HG03457 (cell line): Measurements from ENCODE around the gene C1orf141.
A peak's percentile ranks its signal among the peaks of the same experiment; 100 is the strongest.
"Not testable (repeated sequence)": the region's sequence is repeated elsewhere in the genome, so short reads cannot be mapped to it uniquely, and the experiment has no call there.

Source experiments
- ATAC-seq: cut with Tn5 transposase; IDR thresholded peaks from one replicate; pipeline ENCODE4 v1.9.1; 2021; ENCODE audit warnings: moderate number of reproducible peaks; ENCODE audit not compliant: unreplicated experiment

The C1orf141 gene

GRCh38 chr1:67134695-67135094, at the start of gene C1orf141:
TSS of gene C1orf141 (minus strand) at chr1:67134970. CDS start at chr1:67127240, 7,730 bp downstream.
- no peak for ATAC-seq

- no peak for ATAC-seq
These were observed 40.8 kb upstream of the C1orf141 start for GRCh38 chr1:67175530-67176087.

- no peak for ATAC-seq
These were observed 40.0 kb upstream of the C1orf141 start for GRCh38 chr1:67174716-67175284.

GRCh38 chr1:67173988-67174387, 39.2 kb upstream of the C1orf141 start:
- ATAC-seq = no peak

- ATAC-seq = no peak
These were observed 37.2 kb upstream of the C1orf141 start for GRCh38 chr1:67171978-67172377.

DNA sequence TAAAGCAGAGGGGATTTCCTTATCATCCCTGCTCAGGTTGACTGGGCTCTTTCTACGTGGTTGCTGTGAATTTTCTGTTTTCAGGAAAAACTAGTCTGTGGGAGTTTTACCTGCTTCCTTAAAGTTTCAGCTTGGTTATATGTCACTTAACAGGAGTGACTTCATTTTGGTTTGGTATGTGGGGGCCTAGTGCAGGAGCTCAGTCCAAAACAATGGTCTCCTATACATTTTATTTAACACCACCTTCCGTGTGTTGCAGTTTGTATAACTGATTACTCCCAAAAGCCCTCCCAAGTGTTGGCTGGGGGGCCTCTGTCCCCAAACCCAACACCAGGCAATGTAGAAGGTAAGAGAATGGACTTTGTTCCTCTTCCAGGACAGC, 36.8 kb upstream of the C1orf141 start:
- no peak for ATAC-seq

DNA sequence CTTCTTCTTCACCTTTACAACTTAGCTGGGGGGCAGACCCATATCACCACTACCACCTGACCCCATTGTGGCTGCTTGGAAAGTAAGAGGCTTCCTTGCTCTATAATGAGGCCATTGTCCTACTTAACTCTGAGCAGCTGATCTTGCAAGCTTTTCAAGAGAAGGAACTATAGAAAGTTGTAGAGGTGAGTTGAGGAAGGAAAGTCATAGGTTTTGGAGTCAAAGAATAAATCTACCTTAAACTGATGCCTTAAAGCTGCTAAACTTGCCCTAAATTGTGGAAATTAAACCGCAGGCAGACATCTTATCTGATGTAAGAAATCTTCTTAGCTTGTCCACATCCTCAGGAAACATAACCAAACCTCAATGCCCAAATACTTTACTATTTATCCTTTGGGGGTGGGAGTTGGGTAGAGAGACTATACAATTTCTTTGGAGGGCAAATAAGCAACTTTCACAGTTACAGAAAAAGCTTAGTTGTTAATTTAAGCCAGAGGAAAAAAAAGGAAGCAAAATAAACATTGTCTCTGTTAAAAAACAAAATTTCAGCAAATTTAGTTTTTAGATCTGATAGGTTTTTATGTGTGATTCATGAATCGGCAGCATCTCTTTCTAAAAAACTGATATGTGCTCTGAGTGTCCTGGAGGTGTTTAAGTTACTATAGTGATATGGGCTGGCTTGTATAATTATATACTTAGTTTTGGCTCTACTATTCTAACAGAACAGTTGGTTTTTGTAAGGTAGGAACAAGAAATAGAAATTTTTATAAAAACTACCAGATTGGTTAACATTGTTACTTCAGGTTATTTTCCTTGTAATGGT, 36.2 kb upstream of the C1orf141 start:
- ATAC-seq = no peak

- ATAC-seq = no peak
These were observed 35.2 kb upstream of the C1orf141 start for GRCh38 chr1:67169932-67170331.

GRCh38 chr1:67169496-67169895, 34.7 kb upstream of the C1orf141 start:
- peak; percentile 46 for ATAC-seq

- peak; percentile 73 for ATAC-seq
These were observed 31.4 kb upstream of the C1orf141 start, which contains the start of gene IL23R for GRCh38 chr1:67166196-67166595. TSS of gene IL23R (plus strand) at chr1:67166454. CDS start at chr1:67168121, 1,667 bp downstream.

DNA sequence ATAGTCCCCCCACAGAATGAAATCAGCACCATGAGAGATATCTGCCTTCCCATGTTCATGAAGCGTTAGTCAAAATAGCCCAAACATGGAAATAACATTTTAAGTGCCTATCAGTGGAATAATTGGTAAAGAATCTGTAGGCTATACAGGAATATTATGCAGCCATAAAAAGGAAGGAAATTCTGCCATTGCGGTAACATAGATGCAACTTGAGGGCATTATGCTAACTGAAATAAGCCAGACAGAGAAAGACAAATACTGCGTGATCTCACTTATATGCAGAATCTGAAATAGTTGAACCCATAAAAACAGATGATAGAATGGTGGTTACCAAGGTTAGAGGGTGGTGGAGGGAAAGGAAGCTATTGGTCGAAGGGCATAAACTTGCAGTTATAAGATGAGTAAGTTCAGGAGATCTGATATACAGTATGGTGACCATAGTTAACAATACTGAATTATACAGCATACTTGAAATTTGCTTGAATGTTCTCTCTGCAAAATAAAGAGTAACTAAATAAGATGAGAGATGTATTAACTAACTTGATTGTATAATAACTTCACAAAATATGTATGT, 30.8 kb upstream of the C1orf141 start:
- no peak for ATAC-seq

- peak; percentile 40 for ATAC-seq
These were observed 28.2 kb upstream of the C1orf141 start for GRCh38 chr1:67162954-67163353.

DNA sequence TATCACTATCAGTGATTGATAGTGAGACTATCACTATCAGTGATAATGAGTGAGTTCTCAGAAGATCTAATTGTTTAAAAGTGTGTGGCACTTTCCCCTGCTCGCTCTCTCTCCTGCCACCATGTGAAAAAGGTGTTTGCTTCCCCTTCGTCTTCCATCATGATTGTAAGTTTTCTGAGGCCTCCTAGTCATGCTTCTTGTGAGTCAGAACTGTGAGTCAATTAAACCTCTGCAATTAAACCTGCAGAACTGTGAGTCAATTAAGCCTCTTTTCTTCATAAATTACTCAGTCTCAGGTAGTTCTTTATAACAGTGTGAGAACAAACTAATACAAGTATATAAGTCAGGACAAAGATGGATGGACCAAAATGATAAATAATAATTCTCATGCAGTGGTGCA, 24.5 kb upstream of the C1orf141 start:
- no peak for ATAC-seq

GRCh38 chr1:67158401-67158800, 23.6 kb upstream of the C1orf141 start:
- ATAC-seq = no peak

DNA sequence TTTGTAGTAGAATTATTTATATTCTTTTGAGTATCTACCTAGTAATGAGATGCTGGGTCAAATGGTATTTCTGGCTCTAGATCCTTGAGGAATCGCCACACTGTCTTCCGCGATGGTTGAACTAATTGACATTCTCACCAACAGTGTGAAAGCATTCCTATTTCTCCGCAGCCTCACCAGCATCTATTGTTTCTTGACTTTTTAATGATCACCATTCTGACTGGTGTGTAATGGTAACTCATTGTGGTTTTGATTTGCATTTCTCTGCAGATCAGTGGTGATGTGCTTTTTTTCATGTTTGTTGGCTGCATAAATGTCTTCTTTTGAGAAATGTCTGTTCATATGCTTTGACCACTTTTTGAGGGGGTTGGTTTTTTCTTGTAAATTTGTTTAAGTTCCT, 16.2 kb upstream of the C1orf141 start:
- ATAC-seq = no peak

DNA sequence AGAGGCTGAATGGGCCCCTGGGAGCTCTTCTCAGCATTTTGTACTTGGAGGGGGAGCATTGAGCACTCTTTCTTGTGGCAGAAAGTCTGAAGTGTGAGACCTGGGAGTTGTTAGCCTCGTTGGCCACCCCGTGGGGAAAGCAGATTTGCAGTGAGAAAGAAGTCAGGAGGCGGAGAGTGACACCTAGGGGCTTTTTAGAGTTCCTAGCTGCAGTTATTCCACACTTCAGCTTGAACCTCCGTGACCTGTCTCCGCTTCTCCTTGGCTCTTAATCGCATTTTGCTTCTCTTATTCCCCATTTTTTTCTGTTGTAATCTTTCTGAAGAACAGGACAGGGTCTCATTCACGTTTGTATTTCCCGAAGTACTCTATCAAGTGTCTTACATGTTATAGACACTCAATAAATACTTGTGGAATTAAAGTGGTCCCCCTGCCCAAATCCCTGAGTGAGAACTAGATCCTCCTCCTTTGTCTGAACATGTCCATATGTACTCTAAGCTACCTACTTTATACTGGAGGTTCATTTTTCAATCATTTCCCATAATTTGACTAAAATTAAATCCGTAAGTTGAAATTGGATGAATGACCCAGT, 14.5 kb upstream of the C1orf141 start:
- ATAC-seq = peak; percentile 86

GRCh38 chr1:67148516-67149178, 13.9 kb upstream of the C1orf141 start:
- ATAC-seq = peak; percentile 12

- not testable (repeated sequence) for ATAC-seq
These were observed 13.2 kb upstream of the C1orf141 start for GRCh38 chr1:67147973-67148372.

DNA sequence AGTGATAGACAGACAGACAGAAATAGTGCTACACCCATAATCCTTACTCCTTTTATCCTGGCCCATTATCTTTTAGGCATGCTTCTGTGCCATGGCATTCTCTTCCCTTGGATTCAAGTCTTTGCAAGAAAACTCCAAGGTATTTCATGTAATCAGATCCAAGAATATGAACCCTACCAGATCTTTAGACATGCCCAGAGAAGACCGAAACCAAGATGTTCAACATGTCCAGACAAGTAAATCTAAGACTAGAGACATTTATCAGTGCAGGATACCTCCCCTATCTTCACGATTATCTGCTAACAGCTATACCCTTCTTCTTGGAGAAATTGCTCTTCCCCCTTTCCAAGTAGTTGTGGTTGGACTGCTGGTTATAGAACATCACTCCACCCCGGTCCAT, 11.8 kb upstream of the C1orf141 start:
- no peak for ATAC-seq

GRCh38 chr1:67146101-67146500, 11.3 kb upstream of the C1orf141 start:
- ATAC-seq = no peak

DNA sequence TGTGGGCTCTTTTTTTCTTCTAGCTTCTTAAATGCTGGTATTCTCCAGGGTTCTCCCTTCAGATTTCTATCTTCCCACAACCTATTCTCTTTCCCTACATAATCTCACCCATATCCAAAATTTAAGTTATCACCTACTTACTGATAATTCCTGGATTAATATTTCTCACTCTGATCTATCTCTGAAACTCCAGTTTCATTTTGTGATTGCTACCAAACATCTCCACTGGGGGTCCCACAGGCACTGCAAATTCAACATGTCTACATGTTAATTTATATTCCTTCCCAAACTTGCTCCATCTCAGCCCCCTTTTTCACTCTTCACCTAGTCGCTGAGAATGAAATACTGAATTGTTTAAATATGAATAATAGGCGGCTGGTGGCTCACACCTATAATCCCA, 9.9 kb upstream of the C1orf141 start:
- no peak for ATAC-seq
